ENCODE measurements around the gene DUSP28. TPM values are rescaled to one million over a fixed set of nuclear protein-coding genes. Genes with fewer than 3 reads are reported as not detected.
A peak's percentile ranks its signal among the peaks of the same experiment; 100 is the strongest.

Gene DUSP28
- total and polyA plus RNA-seq, 2 of the 8 experiments (the other 6 are each of a cell fraction or from before 2014, with no cell fraction given) = 2.1 to 2.3 TPM

DNA sequence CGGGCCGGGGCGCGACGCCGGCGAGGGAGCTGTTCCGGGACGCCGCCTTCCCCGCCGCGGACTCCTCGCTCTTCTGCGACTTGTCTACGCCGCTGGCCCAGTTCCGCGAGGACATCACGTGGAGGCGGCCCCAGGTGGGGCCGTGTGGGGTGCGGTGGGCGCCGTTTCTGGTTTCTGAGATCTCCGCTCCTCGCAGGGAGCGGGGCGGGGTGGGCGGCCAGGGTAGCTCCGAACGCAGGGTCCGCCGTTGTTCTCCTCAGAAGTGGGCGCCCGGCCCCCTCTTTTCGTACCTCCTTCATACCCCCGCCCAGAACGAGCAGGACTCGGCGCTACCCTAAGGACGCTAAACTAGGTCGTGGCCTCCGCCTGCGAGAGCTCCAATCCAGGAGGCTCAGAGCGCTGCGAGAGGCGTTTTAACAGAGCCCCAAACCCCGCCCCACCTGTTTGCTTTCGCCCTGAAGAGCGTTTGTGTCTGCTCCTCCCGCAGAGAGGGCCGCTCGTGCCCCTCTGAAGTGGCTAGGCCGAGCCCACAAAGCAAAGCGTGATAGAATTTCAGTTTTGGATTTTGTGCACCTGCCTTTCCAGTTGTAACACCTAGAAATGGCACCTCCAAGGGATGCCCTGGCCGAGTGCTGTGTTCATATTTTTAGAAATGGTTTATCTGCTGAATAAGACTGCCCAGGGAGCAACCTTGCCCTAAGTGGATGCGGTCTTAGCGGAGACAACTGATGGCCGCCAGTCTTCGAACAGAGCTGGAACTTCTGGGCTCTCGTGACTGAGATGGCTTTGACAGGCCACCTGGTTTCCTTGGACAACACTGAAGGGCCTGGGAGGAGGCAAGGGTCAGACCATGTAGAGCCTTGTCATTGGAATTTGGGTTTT is 27.0 kb downstream of the DUSP28 start:
- no peak overlapping the region for H2BK5ac ChIP-seq (ENCODE audit: low read depth, low read length)
- H3K27me3 ChIP-seq (replicated peaks in 1 of 4; ENCODE audit: control insufficient read depth in 3 of 4, extremely low read depth in 1 of 4, insufficient read depth in 3 of 4, low read length in 3 of 4) = no peaks in the 10 kb centered on the region
- no peak overlapping the region for H3K56ac ChIP-seq (replicated peaks; ENCODE audit: insufficient read length, low read depth, low read length)
- ChIA-PET CTCF (ENCODE audit: partially characterized antibody) (interaction anchor here (1.2 to 5.1 kb wide), 6 partner anchors 9 to 30 kb away, joined by 3 to 37 read pairs (median 8); partner anchors contain the start of gene ANKMY1), POLR2A (ENCODE audit: partially characterized antibody) (interaction anchor here (0.9 to 3.2 kb wide), 10 partner anchors 7 to 144 kb away, joined by 3 to 21 read pairs (median 5); partner anchors contain the start of gene RNPEPL1)
- no peak overlapping the region for H2BK12ac ChIP-seq (ENCODE audit: low read depth, low read length)
- H3K9me3 ChIP-seq (ENCODE audit: insufficient read depth in 2 of 2, low read depth in 1 of 2, low read length in 1 of 2) = no peaks in the 10 kb centered on the region
- H4K91ac ChIP-seq (replicated peaks; ENCODE audit: insufficient read length, low read length) = no peak overlapping the region
- H4K5ac ChIP-seq (ENCODE audit: insufficient read length, low read depth, low read length) = no peak overlapping the region
- no peak overlapping the region for H2BK15ac ChIP-seq (ENCODE audit: low read length)
- H4K20me1 ChIP-seq (replicated peaks in 1 of 2; ENCODE audit: control insufficient read depth in 1 of 2, insufficient read depth in 2 of 2, low read length in 2 of 2) = peaks cover 5 to 33% of the 10 kb centered on the region in 2 experiments
- no peak overlapping the region for H3K14ac ChIP-seq (ENCODE audit: insufficient read length)
- no peak for FAIRE-seq
- H3K23me2 ChIP-seq (ENCODE audit: low read depth, low read length) = peaks cover 12% of the 10 kb centered on the region; the same call in 1 of the 2 replicates
- peak overlapping the region; percentile 76; the same call in 1 of the 2 replicates for H2AK5ac ChIP-seq (ENCODE audit: low read depth, low read length)
- peaks cover 0 to 8% (median 5%) of the 10 kb centered on the region in 4 experiments; a peak in 4 of 8 replicates for H3K36me3 ChIP-seq (ENCODE audit: control insufficient read depth in 2 of 4, insufficient read depth in 4 of 4, low read length in 3 of 4)
- 5% methylated on average over 59 of the region's 62 CpGs; no CpG with 5 or more reads in 1 of the 2 experiments for WGBS, 2 experiments (ENCODE audit: extremely low coverage in 1 of 2, insufficient coverage in 1 of 2, insufficient read length in 1 of 2, insufficient replicate concordance in 2 of 2, low coverage in 1 of 2, low lambda C conversion rate in 2 of 2, missing lambda C conversion rate in 1 of 2)
- H2BK120ac ChIP-seq (replicated peaks; ENCODE audit: low read depth, low read length) = no peak overlapping the region
- no peak overlapping the region; the same call in 1 of the 2 replicates for H3K18ac ChIP-seq (ENCODE audit: extremely low read depth, low read length)
- H3K79me2 ChIP-seq (ENCODE audit: control insufficient read depth in 1 of 2, insufficient read depth in 2 of 2, low read length in 2 of 2) = peaks cover 4 to 49% of the 10 kb centered on the region in 2 experiments; a peak in 3 of 4 replicates
- no peak overlapping the region for H3K27ac ChIP-seq (ENCODE audit: low read depth, low read length)
- peak overlapping the region; percentile 77 to 95 for H3K4me2 ChIP-seq (ENCODE audit: insufficient read depth in 1 of 2, low read depth in 2 of 2, low read length in 2 of 2)
- no peak overlapping the region for H2AFZ ChIP-seq (ENCODE audit: low read length)
- no peak for DNase-seq (ENCODE audit: low read depth in 1 of 2, low spot score in 2 of 2)
- H3K4me1 ChIP-seq (replicated peaks in 1 of 4; ENCODE audit: control insufficient read depth in 3 of 4, insufficient read depth in 4 of 4, low read length in 3 of 4) = peaks cover 0 to 14% (median 11%) of the 10 kb centered on the region in 4 experiments; a peak in 6 of 7 replicates
- peak overlapping the region; percentile 34 to 75 (median 42); a peak in 5 of 7 replicates for H3K9ac ChIP-seq (replicated peaks in 1 of 4; ENCODE audit: extremely low read depth in 1 of 4, low read depth in 3 of 4, low read length in 3 of 4)
- H3K4ac ChIP-seq (replicated peaks; ENCODE audit: insufficient read length, low read depth, low read length) = no peak overlapping the region
- peaks cover 20% of the 10 kb centered on the region for H3K79me1 ChIP-seq (ENCODE audit: low read depth, low read length)
- no peak overlapping the region for H3K23ac ChIP-seq (ENCODE audit: insufficient read length)
- peak overlapping the region; percentile 48; the same call in 1 of the 2 replicates for H4K8ac ChIP-seq (ENCODE audit: extremely low read depth, insufficient read depth, low read length)
- H3K4me3 ChIP-seq (ENCODE audit: extremely low read depth in 1 of 4, insufficient read depth in 2 of 4, low read depth in 3 of 4, low read length in 4 of 4) = peak overlapping the region; percentile 94 to 97 (median 95)
- no peak overlapping the region for H2BK20ac ChIP-seq (ENCODE audit: low read length)
- TF ChIP-seq ZNF274 (IDR thresholded peaks at IDR 0.05; ENCODE audit: borderline replicate concordance, extremely low read depth, low read length) (no peak), POLR2A (IDR thresholded peaks at IDR 0.05; ENCODE audit: control extremely low read depth in 1 of 2, low read depth in 2 of 2, low read length in 2 of 2) (no peak), POU5F1 (IDR thresholded peaks at IDR 0.05; ENCODE audit: low read depth, low read length) (no peak), HDAC2 (IDR thresholded peaks at IDR 0.05; ENCODE audit: borderline replicate concordance in 1 of 2, low read depth in 2 of 2, low read length in 2 of 2) (no peak), RFX5 (IDR thresholded peaks at IDR 0.05; ENCODE audit: borderline replicate concordance, low read depth, low read length) (no peak), RBBP5 (IDR thresholded peaks at IDR 0.05; ENCODE audit: borderline replicate concordance, low read depth, low read length) (no peak), KDM4A (IDR thresholded peaks at IDR 0.05; ENCODE audit: low read depth, low read length, severe bottlenecking) (peak; percentile 70), SAP30 (IDR thresholded peaks at IDR 0.05; ENCODE audit: insufficient read depth, insufficient replicate concordance, low read length) (peak; percentile 35)
- TF ChIP-seq, protein P1, sequence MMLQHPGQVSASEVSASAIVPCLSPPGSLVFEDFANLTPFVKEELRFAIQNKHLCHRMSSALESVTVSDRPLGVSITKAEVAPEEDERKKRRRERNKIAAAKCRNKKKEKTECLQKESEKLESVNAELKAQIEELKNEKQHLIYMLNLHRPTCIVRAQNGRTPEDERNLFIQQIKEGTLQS (IDR thresholded peaks at IDR 0.05; ENCODE audit: insufficient read depth, low read depth, low read length) = no peak

Data from H1 (cell line).